GM12878 (cell line): ENCODE data around the gene MED13. TPM values are rescaled to one million over a fixed set of nuclear protein-coding genes. Genes with fewer than 3 reads are reported as not detected.

Source experiments
- BHLHE40 ChIP-seq, 2 experiments: fragments of 450-650 bp in 1 of 2; IDR thresholded peaks; 2 replicates each; pipeline ENCODE4 v1.6.1; 2011 to 2017; ENCODE audit warnings: low read depth in 2 of 2, borderline replicate concordance in 1 of 2, improper control_type of control experiment in 1 of 2, low read length in 1 of 2, mild to moderate bottlenecking in 1 of 2
- EGR1 ChIP-seq, 2 experiments: IDR thresholded peaks; 1 replicate in 1 of 2; 2 replicates in 1 of 2; pipeline ENCODE4 v1.6.1; 2011 to 2012; ENCODE audit warnings: low read depth in 2 of 2, low read length in 2 of 2, borderline replicate concordance in 1 of 2, mild to moderate bottlenecking in 1 of 2, moderate library complexity in 1 of 2
- EP300 ChIP-seq, 2 experiments: fragments of 150-350 bp in 1 of 2; IDR thresholded peaks; 2 replicates each; pipeline ENCODE4 v1.6.1; 2011 to 2012; ENCODE audit warnings: low read depth in 2 of 2, low read length in 2 of 2, borderline replicate concordance in 1 of 2, improper control_type of control experiment in 1 of 2, inconsistent platforms in 1 of 2; ENCODE audit not compliant: control insufficient read depth in 1 of 2
- NBN ChIP-seq: fragments of 450-650 bp; IDR thresholded peaks from 2 replicates; pipeline ENCODE4 v1.6.1; 2016
- POLR2AphosphoS2 ChIP-seq: IDR thresholded peaks from 2 replicates; pipeline ENCODE4 v1.6.1; 2011; ENCODE audit warnings: low read depth, mild to moderate bottlenecking, low read length, improper control_type of control experiment, moderate library complexity
- POLR2AphosphoS5 ChIP-seq: IDR thresholded peaks from 2 replicates; pipeline ENCODE4 v1.6.1; 2011; ENCODE audit warnings: mild to moderate bottlenecking, low read length, inconsistent platforms
- RAD21 ChIP-seq: IDR thresholded peaks from 2 replicates; pipeline ENCODE4 v1.6.1; 2011; ENCODE audit warnings: mild to moderate bottlenecking, low read depth, low read length, moderate library complexity; ENCODE audit not compliant: insufficient read depth
- RUNX3 ChIP-seq: IDR thresholded peaks from 2 replicates; pipeline ENCODE4 v1.6.1; 2012; ENCODE audit warnings: low read length, inconsistent platforms
- SMARCA5 ChIP-seq: fragments of 450-650 bp; IDR thresholded peaks from 2 replicates; pipeline ENCODE4 v1.6.1; 2017; ENCODE audit warnings: mild to moderate bottlenecking
- SMC3 ChIP-seq: IDR thresholded peaks from 2 replicates; pipeline ENCODE4 v1.6.1; 2011; ENCODE audit warnings: low read length, improper control_type of control experiment, borderline replicate concordance
- USF1 ChIP-seq: IDR thresholded peaks from 2 replicates; pipeline ENCODE4 v1.6.1; 2011; ENCODE audit warnings: borderline replicate concordance, low read depth, mild to moderate bottlenecking, moderate library complexity, mixed read lengths, low read length; ENCODE audit not compliant: insufficient read depth; ENCODE audit errors: extremely low read length
- USF2 ChIP-seq: IDR thresholded peaks from 2 replicates; pipeline ENCODE4 v1.6.1; 2011; ENCODE audit warnings: low read depth, low read length, improper control_type of control experiment, borderline replicate concordance
- ZBED1 ChIP-seq: IDR thresholded peaks from 2 replicates; pipeline ENCODE4 v1.6.1; 2016; ENCODE audit warnings: borderline replicate concordance
- ZNF24 ChIP-seq: fragments of 450-650 bp; IDR thresholded peaks from 2 replicates; pipeline ENCODE4 v1.6.1; 2017; ENCODE audit warnings: antibody characterized with exemption, mild to moderate bottlenecking
- ZZZ3 ChIP-seq: IDR thresholded peaks from 2 replicates; pipeline ENCODE4 v1.6.1; 2011; ENCODE audit warnings: low read depth; ENCODE audit not compliant: control insufficient read depth, insufficient read length
- polyA plus RNA-seq, 11 experiments: library from polyadenylated mRNA; depleted of rRNA in 4 of 11; unstranded in 6 of 11; stranded (reverse) in 5 of 11; fragments of >200 nt; fragmentation: Nextera tagmentation in 4 of 11; fragmentation: Illumina TruSeq in 1 of 11; extraction: Ambion mirVana in 4 of 11; extraction: Trizol in 1 of 11; gene quantifications; 1 replicate in 1 of 11; 2 replicates in 10 of 11; pipeline versions ENCODE4 v1.2.1 to v1.2.3, GENCODE V29; 2011 to 2016; ENCODE audit warnings: inconsistent platforms in 2 of 11, missing spikeins in 2 of 11, low read depth in 1 of 11
- total RNA-seq, 4 experiments: library from RNA; depleted of rRNA in 3 of 4; stranded (reverse); fragments of >200 nt in 3 of 4; fragmentation: Illumina TruSeq in 1 of 4; extraction: Trizol in 1 of 4; gene quantifications; 2 replicates each; pipeline versions ENCODE4 v1.2.1 to v1.2.3, GENCODE V29; 2013 to 2021

The MED13 gene
- total and polyA plus RNA-seq, 10 of the 15 experiments (the other 5 are each of a cell fraction or from before 2014, with no cell fraction given), result 4.6 to 49.7 (median 21.3) TPM

DNA sequence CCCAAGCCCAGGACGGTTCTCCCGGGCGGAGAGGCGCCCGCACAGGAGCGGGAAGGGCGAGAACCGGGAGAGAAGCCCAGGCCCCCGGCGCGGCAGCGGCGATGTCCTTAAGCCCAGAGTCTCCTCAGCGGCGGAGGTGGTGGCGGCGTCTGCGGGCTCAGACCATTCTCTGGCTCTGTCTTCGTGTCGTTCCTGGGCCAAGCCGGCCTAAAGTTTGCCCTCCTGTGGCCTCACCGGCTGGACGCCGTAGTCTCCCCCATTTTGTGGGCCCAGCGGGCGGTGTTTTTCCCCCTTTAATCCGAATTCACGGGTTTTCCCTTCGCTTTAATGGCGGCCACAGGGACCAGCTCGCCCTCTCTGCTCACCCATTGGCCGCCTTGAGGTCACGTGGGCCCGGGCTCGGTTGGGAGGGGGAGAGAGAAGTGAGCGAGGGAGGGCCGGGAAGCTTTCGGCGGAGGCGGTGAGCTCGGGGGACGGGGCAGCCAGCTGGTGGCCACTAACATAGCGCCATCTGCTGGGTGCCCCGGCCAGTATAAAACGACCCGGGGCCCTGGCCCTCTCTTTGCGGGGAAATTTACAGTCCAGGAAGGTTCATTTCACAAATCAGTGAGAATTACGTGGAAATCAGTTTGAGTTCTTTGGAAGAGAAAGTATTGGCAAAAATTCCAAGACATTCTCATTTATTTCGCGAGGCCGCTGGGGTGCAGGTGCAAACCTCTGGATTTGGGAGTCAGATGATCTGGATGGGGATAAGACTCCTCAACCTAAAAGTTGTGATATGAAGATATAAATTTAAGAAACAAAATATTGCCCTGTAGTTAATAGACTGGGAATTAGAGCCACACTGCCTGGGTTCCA lies 762 bp upstream of the MED13 start (continued):
- TF ChIP-seq NBN, result peak; percentile 84
- TF ChIP-seq SMARCA5, result peak; percentile 49
- peak; percentile 89 for TF ChIP-seq POLR2AphosphoS5
- TF ChIP-seq EP300 (IDR thresholded peaks at IDR 0.05; ENCODE audit: borderline replicate concordance in 1 of 2, control insufficient read depth in 1 of 2, low read depth in 2 of 2, low read length in 2 of 2), result 0 out of 4 replicates have a peak, but pooled peaks of 1 of the 2 experiments have one; percentile 30
- peak; percentile 67; the same call in 1 of the 2 replicates for TF ChIP-seq SMC3
- TF ChIP-seq ZZZ3, result no peak
- peak; percentile 56 for TF ChIP-seq RAD21
- TF ChIP-seq ZNF24, result 0 out of 2 replicates have a peak, but pooled peaks have one; percentile 9
- peak; percentile 97 for TF ChIP-seq USF1
- TF ChIP-seq USF2, result peak; percentile 93
- TF ChIP-seq ZBED1, result peak; percentile 16; the same call in 1 of the 2 replicates
- peak; percentile 70 for TF ChIP-seq RUNX3
- TF ChIP-seq EGR1 (IDR thresholded peaks at IDR 0.05; ENCODE audit: borderline replicate concordance in 1 of 2, low read depth in 2 of 2, low read length in 2 of 2), result peak in 1 of 2 experiments; percentile 77; a peak in 1 of 3 replicates
- peak; percentile 50 to 77; a peak in 2 of 4 replicates for TF ChIP-seq BHLHE40 (IDR thresholded peaks at IDR 0.05; ENCODE audit: borderline replicate concordance in 1 of 2, low read depth in 2 of 2, low read length in 1 of 2)
- TF ChIP-seq POLR2AphosphoS2, result peak; percentile 74
- TF ChIP-seq, all 136 proteins: peak for 55
